Measurements from ENCODE around the gene GALNT15.

GALNT15 gene

GRCh38 chr3:16142350-16143025 is 32.0 kb upstream of the GALNT15 start:
- Histone ChIP-seq H3K4me3 (ENCODE audit: low read depth, low read length) (no peak overlapping the region), H3K36me3 (no peaks in the 10 kb centered on the region), H3K9me3 (no peaks in the 10 kb centered on the region), H3K27me3 (no peaks in the 10 kb centered on the region), H3K4me1 (no peaks in the 10 kb centered on the region)
- no peak for DNase-seq
- TF ChIP-seq, protein P1, sequence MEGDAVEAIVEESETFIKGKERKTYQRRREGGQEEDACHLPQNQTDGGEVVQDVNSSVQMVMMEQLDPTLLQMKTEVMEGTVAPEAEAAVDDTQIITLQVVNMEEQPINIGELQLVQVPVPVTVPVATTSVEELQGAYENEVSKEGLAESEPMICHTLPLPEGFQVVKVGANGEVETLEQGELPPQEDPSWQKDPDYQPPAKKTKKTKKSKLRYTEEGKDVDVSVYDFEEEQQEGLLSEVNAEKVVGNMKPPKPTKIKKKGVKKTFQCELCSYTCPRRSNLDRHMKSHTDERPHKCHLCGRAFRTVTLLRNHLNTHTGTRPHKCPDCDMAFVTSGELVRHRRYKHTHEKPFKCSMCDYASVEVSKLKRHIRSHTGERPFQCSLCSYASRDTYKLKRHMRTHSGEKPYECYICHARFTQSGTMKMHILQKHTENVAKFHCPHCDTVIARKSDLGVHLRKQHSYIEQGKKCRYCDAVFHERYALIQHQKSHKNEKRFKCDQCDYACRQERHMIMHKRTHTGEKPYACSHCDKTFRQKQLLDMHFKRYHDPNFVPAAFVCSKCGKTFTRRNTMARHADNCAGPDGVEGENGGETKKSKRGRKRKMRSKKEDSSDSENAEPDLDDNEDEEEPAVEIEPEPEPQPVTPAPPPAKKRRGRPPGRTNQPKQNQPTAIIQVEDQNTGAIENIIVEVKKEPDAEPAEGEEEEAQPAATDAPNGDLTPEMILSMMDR (IDR thresholded peaks at IDR 0.05; ENCODE audit: low read depth, low read length), result no peak

- no peak overlapping the region for H3K4me3 ChIP-seq (ENCODE audit: low read depth, low read length)
- H3K9me3 ChIP-seq, result no peaks in the 10 kb centered on the region
- no peaks in the 10 kb centered on the region for H3K36me3 ChIP-seq
- TF ChIP-seq, protein P1 (IDR thresholded peaks at IDR 0.05; ENCODE audit: low read depth, low read length), result no peak
- DNase-seq, result no peak
- no peaks in the 10 kb centered on the region for H3K27me3 ChIP-seq
- no peaks in the 10 kb centered on the region for H3K4me1 ChIP-seq
Observed at GRCh38 chr3:16143861-16144447, 30.5 kb upstream of the GALNT15 start.

- Histone ChIP-seq H3K4me3 (ENCODE audit: low read depth, low read length) (no peak overlapping the region), H3K36me3 (no peaks in the 10 kb centered on the region), H3K27me3 (no peaks in the 10 kb centered on the region), H3K9me3 (no peaks in the 10 kb centered on the region), H3K4me1 (no peaks in the 10 kb centered on the region)
- DNase-seq, result no peak
- TF ChIP-seq, protein P1 (IDR thresholded peaks at IDR 0.05; ENCODE audit: low read depth, low read length), result no peak
Observed at GRCh38 chr3:16145176-16145575, 29.3 kb upstream of the GALNT15 start.

GRCh38 chr3:16146015-16146730 is 28.3 kb upstream of the GALNT15 start:
- no peaks in the 10 kb centered on the region for H3K27me3 ChIP-seq
- no peak overlapping the region for H3K4me3 ChIP-seq (ENCODE audit: low read depth, low read length)
- TF ChIP-seq, protein P1 (IDR thresholded peaks at IDR 0.05; ENCODE audit: low read depth, low read length), result no peak

DNA sequence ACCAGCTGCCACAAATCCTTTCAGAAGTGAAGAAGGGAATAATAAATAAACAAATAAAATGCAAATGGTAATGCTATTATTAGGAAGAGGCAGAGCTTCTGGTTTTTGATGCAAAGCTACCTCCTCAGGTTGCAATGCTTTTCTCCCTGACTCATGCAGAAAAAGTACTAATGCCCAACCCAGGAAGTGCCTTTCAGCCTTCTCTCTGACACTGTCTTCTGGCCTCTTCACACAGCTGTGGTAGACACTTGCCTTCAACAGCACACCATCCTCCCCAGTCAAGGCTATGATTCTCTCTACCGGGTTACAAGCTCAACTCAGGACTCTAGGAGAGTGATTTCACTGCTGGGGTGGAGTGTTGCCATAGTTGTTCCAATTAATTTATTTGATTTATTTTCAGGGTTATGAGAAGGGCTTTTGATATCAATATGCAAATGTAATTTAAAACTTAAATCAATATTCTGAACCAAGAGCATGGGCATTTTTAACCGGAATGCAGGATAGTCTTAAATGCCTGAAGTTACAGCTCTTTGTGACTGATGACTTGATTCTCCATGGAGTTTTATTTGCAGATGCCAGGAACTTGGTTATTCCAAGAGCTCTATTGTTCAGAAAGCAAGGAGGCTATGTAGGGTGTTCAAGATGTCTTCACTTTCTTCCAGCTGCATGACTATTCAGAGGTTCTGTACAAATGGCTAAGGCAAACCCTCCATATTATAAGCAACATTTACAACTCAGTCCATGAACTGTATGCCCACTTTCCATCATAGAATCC is 27.1 kb upstream of the GALNT15 start:
- TF ChIP-seq, protein P1 (IDR thresholded peaks at IDR 0.05; ENCODE audit: low read depth, low read length), result no peak
- Histone ChIP-seq H3K36me3 (no peaks in the 10 kb centered on the region), H3K4me3 (ENCODE audit: low read depth, low read length) (no peak overlapping the region), H3K4me1 (no peaks in the 10 kb centered on the region), H3K9me3 (no peaks in the 10 kb centered on the region), H3K27me3 (no peaks in the 10 kb centered on the region)
- no peak for DNase-seq

More at GRCh38 chr3:16146015-16146730, 28.3 kb upstream of the GALNT15 start:
- no peaks in the 10 kb centered on the region for H3K36me3 ChIP-seq
- H3K4me1 ChIP-seq, result no peaks in the 10 kb centered on the region
- DNase-seq, result no peak
- H3K9me3 ChIP-seq, result no peaks in the 10 kb centered on the region

Measured in BE2C (cell line).